WERI-Rb-1 (cell line): Measurements from ENCODE around the gene CTPS2.

Experiments
- DNase-seq: peaks from one replicate; pipeline ENCODE4 v3.0.0-alpha.2; 2020
- H3K27ac ChIP-seq: fragments of 250-450 bp; sonication (Bioruptor Pico); 2 replicates; pipeline ENCODE4 v1.5.1; 2020; ENCODE audit warnings: mild to moderate bottlenecking, moderate library complexity
- H3K27me3 ChIP-seq: fragments of 250-450 bp; sonication (Bioruptor Pico); 2 replicates; pipeline ENCODE4 v1.5.1; 2021; ENCODE audit warnings: mild to moderate bottlenecking, low read depth, moderate library complexity; ENCODE audit not compliant: insufficient read depth, severe bottlenecking
- H3K36me3 ChIP-seq: fragments of 250-450 bp; sonication (Bioruptor Pico); 2 replicates; pipeline ENCODE4 v1.5.1; 2020; ENCODE audit warnings: mild to moderate bottlenecking, moderate library complexity
- H3K4me3 ChIP-seq: 2 replicates; pipeline ENCODE4 v1.5.1; 2011; ENCODE audit warnings: low read depth, mild to moderate bottlenecking, control low read depth, low read length
- H3K9me3 ChIP-seq: fragments of 250-450 bp; sonication (Bioruptor Pico); 2 replicates; pipeline ENCODE4 v1.5.1; 2021; ENCODE audit warnings: mild to moderate bottlenecking, moderate library complexity; ENCODE audit not compliant: severe bottlenecking
- TF ChIP-seq, protein P1 (sequence below): IDR thresholded peaks from 2 replicates; pipeline ENCODE4 v1.5.1; 2011; ENCODE audit warnings: low read depth, mild to moderate bottlenecking, control low read depth, inconsistent platforms, low read length

Gene CTPS2

DNA sequence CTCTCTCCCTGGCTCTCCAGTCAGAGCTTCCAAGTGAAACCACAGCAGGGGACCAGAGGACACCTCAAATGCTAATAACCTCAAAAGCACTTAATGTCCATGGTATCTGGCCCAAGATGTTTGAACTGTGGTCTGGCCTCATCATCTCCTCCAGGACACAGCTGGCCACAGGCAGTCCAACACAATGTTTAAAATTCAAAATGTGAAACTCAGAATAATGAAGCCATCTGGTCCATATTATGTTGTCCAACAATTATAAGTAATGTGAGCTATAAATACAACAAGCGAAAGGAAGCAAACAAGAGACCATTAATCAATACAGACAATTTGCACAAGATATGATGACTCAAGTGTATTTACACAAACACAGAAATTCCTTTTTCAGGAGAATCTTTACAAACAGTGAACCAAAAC is 153.3 kb downstream of the CTPS2 start:
- Histone ChIP-seq H3K36me3 (no peaks in the 10 kb centered on the region), H3K4me3 (no peak overlapping the region), H3K9me3 (no peaks in the 10 kb centered on the region), H3K27ac (no peak overlapping the region), H3K27me3 (peaks cover 7% of the 10 kb centered on the region)
- TF ChIP-seq, protein P1, sequence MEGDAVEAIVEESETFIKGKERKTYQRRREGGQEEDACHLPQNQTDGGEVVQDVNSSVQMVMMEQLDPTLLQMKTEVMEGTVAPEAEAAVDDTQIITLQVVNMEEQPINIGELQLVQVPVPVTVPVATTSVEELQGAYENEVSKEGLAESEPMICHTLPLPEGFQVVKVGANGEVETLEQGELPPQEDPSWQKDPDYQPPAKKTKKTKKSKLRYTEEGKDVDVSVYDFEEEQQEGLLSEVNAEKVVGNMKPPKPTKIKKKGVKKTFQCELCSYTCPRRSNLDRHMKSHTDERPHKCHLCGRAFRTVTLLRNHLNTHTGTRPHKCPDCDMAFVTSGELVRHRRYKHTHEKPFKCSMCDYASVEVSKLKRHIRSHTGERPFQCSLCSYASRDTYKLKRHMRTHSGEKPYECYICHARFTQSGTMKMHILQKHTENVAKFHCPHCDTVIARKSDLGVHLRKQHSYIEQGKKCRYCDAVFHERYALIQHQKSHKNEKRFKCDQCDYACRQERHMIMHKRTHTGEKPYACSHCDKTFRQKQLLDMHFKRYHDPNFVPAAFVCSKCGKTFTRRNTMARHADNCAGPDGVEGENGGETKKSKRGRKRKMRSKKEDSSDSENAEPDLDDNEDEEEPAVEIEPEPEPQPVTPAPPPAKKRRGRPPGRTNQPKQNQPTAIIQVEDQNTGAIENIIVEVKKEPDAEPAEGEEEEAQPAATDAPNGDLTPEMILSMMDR, result no peak
- no peak for DNase-seq

DNA sequence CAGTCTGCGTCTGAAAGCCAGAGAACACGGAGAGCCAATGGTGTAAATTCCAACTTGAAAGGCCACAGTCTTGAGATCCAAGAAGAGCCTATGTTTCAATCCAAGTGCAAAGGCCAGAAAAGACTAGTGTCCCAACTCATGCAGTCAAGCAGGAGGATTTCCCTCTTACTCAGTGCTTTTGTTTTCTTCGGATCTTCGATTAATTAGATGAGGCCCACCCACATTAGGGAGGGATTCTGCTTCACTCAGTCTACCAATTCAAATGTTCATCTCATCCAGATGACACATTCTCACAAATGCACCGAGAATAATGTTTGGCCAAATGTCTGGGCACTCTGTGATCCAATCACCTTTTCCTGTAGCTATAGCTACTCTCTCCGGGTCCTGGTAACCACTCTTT is 154.0 kb downstream of the CTPS2 start:
- TF ChIP-seq, protein P1, result no peak
- Histone ChIP-seq H3K27ac (no peak overlapping the region), H3K9me3 (no peaks in the 10 kb centered on the region), H3K4me3 (no peak overlapping the region), H3K27me3 (peaks cover 7% of the 10 kb centered on the region), H3K36me3 (no peaks in the 10 kb centered on the region)
- DNase-seq, result no peak

DNA sequence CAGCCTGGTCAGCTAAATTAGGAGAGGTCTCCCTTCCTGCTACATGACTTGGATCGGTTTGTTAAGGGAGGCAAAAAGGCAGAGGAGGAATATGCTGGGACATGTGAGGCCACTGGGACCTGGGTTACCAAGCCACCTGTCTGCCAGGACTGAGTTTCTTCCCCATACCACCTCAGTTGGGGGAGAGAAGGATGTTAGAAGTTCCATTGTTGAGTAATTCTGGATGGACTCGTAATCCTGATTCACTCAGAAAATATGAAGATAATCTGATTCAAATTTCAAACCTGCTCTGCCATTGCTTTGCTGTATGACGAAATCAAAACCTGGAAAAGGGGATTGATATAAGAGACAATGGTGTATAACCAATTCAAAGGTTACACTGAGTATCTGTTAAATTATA is 159.9 kb downstream of the CTPS2 start:
- no peak for DNase-seq

DNA sequence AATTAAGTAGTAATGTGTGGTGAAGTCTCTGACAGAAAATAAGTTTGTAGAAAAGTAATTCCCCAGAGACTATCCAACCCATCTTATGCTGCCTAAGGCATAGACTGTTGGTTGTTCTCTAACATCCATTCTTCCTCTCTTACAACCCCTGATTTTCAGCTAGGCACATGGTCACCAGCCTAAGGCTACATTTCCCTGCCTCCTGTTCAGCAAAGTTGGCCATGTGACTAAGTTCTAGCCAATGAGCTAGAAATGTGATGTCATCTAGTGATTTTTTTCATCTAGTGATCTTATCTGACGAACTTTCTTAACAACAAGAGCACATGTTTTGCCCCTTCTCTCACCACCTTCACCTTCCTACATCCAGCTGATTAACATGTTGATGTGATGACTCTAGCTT is 164.8 kb downstream of the CTPS2 start:
- H3K27ac ChIP-seq, result no peak overlapping the region
- no peaks in the 10 kb centered on the region for H3K9me3 ChIP-seq
- no peak for DNase-seq
- H3K36me3 ChIP-seq, result no peaks in the 10 kb centered on the region
- TF ChIP-seq, protein P1, result no peak
- no peak overlapping the region for H3K4me3 ChIP-seq
- peaks cover 30% of the 10 kb centered on the region for H3K27me3 ChIP-seq

More for the DNA sequence above, 159.9 kb downstream of the CTPS2 start:
- H3K36me3 ChIP-seq, result no peaks in the 10 kb centered on the region
- TF ChIP-seq, protein P1, result no peak
- H3K27ac ChIP-seq, result no peak overlapping the region
- H3K4me3 ChIP-seq, result no peak overlapping the region
- peaks cover 17% of the 10 kb centered on the region for H3K27me3 ChIP-seq
- H3K9me3 ChIP-seq, result no peaks in the 10 kb centered on the region

DNA sequence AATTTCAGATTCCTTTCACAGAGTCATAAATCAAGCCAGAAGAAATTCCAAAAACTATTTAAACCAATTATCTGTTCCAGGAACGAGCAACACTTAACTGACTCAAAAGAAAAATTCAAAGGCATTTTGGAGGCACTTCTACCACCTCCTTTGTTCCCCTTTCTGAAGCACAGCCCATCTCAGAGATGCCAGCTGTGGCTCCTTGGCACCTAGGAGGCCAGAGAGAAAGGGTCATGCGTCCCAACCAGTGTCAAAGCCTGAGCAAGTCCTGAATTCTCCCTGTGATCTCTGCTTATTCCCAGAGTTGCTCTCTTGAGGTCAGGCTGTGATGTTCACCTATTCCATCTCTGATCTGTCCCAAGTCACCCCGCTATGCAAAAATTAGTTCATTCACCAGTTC is 167.5 kb downstream of the CTPS2 start:
- Histone ChIP-seq H3K27ac (no peak overlapping the region), H3K4me3 (no peak overlapping the region), H3K9me3 (no peaks in the 10 kb centered on the region), H3K36me3 (no peaks in the 10 kb centered on the region), H3K27me3 (peaks cover 27% of the 10 kb centered on the region)
- no peak for DNase-seq
- TF ChIP-seq, protein P1, result no peak
